ENCODE results near the gene PBX2.
"Not testable (repeated sequence)": the region's sequence is repeated elsewhere in the genome, so short reads cannot be mapped to it uniquely, and the experiment has no call there.

PBX2 gene

DNA sequence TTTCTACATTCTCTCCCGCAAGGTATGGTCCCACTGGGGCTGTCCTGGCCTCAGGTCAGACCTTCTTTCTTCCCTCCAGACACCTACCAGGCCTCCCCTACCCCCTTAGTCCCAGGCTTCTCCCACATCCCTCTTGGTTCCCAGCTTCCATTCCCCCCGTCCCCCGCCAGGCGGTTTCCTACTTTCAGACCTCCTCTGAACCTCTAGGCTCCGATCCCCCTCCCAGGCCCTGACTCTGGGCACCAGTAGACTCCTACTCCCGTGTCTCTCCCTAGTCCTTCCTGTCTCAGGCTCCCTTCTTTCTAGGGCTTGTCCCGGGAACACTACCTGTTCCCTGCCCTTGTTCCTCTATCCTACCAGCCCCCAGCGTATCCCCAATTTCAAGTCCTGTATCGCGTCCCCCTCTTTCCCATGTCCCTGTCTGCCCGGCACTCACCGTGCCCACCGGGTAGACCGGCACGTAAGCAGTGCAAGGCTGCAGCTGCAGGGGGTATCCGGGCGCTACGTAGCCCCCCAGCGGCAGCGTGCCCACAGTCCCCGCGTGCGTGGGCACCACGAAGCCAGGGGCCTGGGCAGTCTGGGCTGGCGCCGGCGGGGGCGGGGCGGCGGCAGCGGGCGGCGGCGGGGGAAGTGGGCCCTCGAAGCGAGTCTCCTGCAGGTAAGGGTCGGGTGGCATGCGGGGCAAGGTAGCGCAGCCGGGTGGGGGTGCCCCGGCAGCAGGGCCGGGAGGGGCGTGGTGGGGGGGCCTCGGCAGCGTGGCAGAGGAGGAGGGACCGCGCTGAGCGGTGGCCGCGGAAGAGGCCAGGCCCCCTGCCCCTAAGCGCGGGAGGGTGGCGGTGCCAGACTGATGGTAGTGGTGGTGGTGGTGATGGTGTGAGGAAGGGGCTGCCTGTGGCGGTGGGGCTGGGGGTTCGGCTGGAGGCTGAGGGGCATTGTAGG is 39.8 kb downstream of the PBX2 start:
- no peak for DNase-seq (ENCODE audit: low read depth, low spot score)

DNA sequence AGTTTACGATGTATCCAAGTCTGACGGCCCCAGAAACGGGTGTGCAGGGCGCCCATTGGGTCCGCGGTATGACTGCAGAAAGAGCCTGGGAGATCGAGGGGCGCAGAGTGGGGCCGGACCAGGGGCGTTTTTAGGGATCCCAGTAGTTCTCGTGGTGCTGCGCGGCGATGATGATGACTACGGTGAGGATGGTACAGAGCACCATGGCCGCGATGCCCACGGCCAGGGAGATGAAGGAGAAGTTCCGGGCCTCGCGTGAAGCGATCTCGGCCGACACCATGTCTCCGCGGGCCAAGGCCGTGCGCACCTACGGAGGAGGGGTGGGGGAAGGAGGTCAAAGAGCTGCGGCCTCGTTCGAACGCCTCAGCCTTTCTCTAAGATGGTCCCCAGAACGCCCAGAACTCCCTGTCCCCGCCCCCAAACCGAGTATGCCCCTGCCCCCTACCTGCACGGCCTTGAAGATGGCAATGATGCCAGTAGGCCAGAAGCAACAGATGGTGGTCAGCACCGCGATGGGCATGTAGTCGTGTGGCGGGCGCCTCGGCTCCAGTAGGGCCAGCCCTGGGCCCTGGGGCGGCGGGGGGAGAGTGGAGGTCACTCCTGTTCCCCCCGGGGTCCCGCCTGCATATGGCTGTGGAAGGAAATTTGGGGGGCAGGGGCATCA is 40.8 kb downstream of the PBX2 start:
- DNase-seq (ENCODE audit: low read depth, low spot score): no peak

DNA sequence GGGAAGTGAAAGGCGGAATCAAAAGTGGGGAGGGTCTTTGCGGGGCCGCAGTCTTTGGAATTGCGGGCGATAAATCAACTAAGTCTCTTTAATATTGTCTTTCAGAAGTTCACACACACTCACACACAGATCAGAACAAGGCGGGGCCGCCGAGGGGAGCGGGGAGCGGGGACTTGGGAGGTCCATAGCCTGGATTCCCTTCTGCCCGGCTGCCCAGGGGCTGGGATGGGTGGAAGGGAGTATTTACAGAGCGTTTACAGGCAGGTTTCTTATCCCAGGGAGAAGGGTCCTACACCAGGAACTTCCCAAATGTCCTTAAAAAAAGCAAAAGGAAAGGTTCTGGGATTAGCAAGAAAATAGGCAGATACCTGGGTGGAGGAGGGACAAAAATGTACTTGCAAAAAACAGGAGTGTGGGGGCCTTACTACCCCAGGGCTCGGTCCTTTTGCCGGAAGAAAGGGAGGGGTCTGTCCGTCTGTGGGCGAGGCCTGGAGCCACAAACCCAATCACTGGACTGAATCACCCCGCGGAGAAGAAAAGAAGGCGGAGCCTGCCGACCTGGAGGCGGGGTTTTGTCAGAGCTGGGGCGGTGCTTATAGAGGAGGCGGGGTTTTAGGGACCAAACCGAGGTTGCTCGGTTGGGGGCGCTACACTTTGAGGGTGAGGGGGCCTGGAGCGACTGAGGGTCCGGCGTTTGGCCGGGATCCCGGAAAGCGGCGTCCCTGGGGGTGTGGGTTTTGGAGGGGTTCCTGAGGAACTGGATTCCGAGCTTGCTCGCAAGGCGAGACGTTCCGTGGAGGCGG is 41.5 kb downstream of the PBX2 start:
- DNase-seq (ENCODE audit: low read depth, low spot score): peak; percentile 93

DNA sequence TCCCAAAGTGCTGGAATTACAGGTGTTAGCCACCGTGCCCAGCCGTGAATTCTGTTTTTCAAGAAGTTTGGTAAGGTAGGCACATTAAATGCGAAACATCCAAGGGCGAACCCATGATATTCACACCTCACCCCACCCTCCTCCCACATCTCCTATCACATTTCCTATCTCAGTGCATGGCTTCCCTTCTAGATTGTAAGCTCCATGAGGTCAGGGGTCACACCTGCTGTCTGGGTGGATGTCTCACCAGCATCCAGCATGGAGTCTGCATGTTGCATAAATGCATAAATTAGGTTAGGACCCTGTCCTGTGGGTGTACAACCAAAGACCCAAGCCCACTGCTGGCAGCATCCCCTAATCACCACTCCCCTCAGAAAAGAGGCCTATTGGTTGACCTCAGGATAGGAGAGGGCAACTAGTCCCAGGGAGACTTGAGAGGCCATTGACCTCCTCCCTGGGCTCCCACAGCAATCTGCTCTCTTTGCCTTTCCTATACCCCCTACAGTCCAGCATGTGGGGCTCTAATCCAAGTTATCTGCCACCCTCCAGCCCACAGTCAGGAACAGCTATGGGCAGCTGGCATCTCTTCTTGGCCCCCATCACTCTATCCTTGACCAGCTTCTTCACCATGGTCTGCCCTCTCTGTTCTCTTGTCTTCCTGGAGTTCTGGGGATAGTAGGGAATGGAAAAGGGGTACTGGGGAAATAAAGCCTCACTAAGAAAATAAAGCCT is 42.4 kb downstream of the PBX2 start:
- DNase-seq (ENCODE audit: low read depth, low spot score): no peak

DNA sequence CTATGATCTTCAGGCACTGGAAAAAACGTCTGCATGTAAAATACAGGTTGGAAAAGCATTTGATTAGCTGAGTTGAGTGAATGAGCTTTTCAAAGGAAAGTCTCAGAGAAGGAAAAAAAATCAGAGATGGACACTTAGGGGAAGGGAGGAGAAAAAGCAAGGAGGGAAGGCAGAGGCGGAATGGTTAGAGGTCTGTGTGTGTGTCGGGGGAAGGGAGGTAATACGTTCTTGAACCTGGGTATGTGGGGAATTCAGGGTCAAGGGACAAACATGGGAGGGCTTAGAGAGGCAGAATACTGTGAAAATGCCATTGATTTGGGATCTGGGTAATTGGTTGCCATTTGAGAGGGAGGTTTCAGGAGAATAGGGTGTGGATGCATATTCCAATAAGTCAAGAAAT is 43.3 kb downstream of the PBX2 start:
- DNase-seq (ENCODE audit: low read depth, low spot score): no peak

DNA sequence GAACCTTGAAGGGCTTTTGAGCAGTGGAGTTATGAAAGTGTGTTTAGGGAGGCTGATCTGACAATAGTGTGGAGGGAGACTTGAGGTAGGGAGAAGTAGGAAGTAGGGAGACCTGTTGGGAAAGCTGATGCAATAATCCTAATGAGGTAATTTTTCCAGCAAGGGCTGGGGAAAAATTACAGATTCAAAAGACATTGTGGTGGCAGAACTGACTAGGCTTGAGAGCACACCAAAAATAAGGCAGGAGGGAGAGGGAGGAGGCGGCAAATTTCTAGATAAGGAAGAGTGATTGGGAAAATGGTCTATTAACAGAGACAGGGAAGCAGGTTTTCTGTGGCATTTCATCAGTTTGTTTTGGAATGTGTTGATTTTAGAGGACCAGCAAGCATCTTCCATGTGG is 43.7 kb downstream of the PBX2 start:
- no peak for DNase-seq (ENCODE audit: low read depth, low spot score)

DNA sequence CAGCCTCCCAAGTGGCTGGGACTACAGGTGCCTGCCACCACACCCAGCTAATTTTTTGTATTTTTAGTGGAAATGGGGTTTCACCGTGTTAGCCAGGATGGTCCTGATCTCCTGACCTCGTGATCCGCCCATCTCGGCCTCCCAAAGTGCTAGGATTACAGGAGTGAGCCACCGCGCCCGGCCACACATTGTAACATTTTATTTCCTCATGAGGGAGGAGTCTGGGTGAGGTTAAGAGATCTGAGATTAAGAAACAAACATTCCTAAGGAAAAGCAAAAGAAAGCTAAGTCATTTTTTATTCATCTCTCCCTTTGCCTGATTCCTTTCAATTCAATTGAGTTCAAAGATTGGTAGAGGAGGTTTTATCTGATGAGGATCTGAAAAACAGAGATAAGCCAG is 45.8 kb downstream of the PBX2 start:
- DNase-seq (ENCODE audit: low read depth, low spot score): not testable (repeated sequence)

DNA sequence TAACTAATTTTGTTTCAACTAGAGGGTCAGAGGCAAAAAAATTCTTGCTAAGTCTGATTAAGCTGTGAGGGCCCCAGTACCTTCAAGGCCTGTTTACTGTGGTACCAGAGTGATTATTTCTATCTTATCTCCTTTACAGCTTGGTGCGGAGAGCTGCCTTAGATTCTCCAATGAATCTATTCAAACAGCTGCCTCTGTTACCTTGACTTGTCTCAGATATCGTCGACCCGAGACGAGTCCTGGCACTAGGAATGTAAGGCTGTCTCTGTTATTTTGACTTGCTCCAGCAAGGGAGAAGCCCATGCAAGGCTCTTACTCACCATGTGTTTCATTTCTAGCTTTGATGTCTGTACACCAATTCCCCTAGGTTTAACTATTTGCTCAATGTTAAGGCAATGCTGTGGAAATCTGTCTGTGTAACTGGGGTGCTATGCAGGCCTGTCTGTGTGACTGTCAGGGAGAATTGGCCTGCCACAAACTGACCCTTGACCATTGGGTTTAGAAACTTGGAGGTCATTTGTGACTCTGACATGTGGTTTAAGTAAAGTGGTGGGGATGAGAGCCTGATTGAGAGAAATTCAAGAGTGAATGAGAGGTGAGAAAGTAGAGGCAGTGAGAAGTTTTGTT is 49.5 kb downstream of the PBX2 start:
- no peak for DNase-seq (ENCODE audit: low read depth, low spot score)

DNA sequence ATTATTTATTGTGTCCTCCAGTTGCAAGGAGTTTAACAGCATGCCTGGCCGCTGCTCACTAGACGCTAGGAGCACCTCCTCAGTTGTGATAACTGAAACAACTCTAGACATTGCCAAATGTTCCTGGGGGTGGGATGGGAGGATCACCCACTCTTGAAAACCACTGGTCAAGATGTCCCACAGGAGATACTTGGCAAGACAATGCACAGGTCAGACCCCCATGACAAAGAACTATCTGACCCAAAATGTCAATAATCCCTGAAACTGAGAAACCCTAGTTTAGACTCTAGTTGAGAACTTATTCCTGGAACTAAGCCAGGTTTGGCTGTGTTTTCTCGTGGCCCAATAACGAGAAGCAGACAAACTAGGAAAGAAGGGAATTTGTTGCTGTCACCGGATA is 50.4 kb downstream of the PBX2 start:
- DNase-seq (ENCODE audit: low read depth, low spot score): no peak

DNA sequence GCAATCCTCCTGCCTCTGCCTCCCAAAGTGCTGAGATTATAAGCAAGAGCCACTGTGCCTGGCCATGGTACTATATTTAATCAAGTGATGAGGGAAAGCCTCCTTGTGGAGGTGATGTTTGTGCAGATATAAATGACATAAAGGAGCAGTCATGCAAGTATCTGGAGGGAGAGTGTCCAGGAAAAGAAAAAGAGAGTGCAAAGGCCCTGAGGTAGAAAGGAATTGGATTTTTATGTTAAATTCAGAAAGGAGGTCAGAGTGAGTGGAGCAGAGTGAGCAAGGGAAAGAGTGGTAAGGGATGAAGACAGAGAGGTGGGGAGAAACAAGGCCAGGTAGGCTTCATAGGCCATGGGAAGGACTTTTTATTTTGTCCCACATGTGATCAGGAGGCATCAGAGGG is 52.5 kb downstream of the PBX2 start:
- DNase-seq (ENCODE audit: low read depth, low spot score): no peak
